Skeletal muscle cell (primary cell): Measurements from ENCODE around the gene NUP188.
"Not testable (repeated sequence)": the region's sequence is repeated elsewhere in the genome, so short reads cannot be mapped to it uniquely, and the experiment has no call there.

Experiments
- DNase-seq: peaks from one replicate; pipeline ENCODE4 v3.0.0-alpha.2; 2010; ENCODE audit warnings: low read depth
- H3K4me3 ChIP-seq: 2 replicates; pipeline ENCODE4 v1.5.1; 2011; ENCODE audit warnings: low read depth, mild to moderate bottlenecking, control low read depth, low read length, moderate library complexity

NUP188 gene

GRCh38 chr9:128940946-128941755 is 6.3 kb upstream of the NUP188 start:
- no peak for DNase-seq
- no peak overlapping the region for H3K4me3 ChIP-seq

GRCh38 chr9:128943832-128944620 is 3.5 kb upstream of the NUP188 start:
- H3K4me3 ChIP-seq, result no peak overlapping the region
- DNase-seq, result no peak

GRCh38 chr9:128944966-128945365 is 2.5 kb upstream of the NUP188 start:
- DNase-seq, H3K4me3 ChIP-seq: not testable (repeated sequence)

- no peak overlapping the region for H3K4me3 ChIP-seq
- DNase-seq, result no peak
Measured at GRCh38 chr9:128945798-128946501, 1.5 kb upstream of the NUP188 start.

- DNase-seq, result no peak
- H3K4me3 ChIP-seq, result peak overlapping the region; percentile 97
Measured at GRCh38 chr9:128946571-128947276, 775 bp upstream of the NUP188 start.

- no peak for DNase-seq
- peak overlapping the region; percentile 97 for H3K4me3 ChIP-seq
Measured at GRCh38 chr9:128947277-128947526, 297 bp upstream of the NUP188 start.

GRCh38 chr9:128961403-128961802 is 13.9 kb downstream of the NUP188 start:
- H3K4me3 ChIP-seq, DNase-seq: not testable (repeated sequence)

GRCh38 chr9:128969491-128969890 is 22.0 kb downstream of the NUP188 start:
- DNase-seq, result no peak

GRCh38 chr9:128972956-128973355 is 25.5 kb downstream of the NUP188 start:
- DNase-seq, result peak; percentile 24
- H3K4me3 ChIP-seq, result no peak overlapping the region

More at GRCh38 chr9:128969491-128969890, 22.0 kb downstream of the NUP188 start:
- no peak overlapping the region for H3K4me3 ChIP-seq

- H3K4me3 ChIP-seq, result no peak overlapping the region
- no peak for DNase-seq
Measured at GRCh38 chr9:128979111-128979510, 31.6 kb downstream of the NUP188 start.

- DNase-seq, result no peak
- H3K4me3 ChIP-seq, result no peak overlapping the region
Measured at GRCh38 chr9:128983536-128983935, 36.0 kb downstream of the NUP188 start.

- DNase-seq, result no peak
- H3K4me3 ChIP-seq, result no peak overlapping the region
Measured at GRCh38 chr9:128986671-128987070, 39.2 kb downstream of the NUP188 start.

GRCh38 chr9:128987805-128988204 is 40.3 kb downstream of the NUP188 start:
- DNase-seq, result peak; percentile 44
- H3K4me3 ChIP-seq, result no peak overlapping the region

GRCh38 chr9:128992995-128993394 is 45.5 kb downstream of the NUP188 start:
- no peak for DNase-seq
- no peak overlapping the region for H3K4me3 ChIP-seq

GRCh38 chr9:128995791-128996190 is 48.3 kb downstream of the NUP188 start:
- no peak for DNase-seq
- H3K4me3 ChIP-seq, result no peak overlapping the region

GRCh38 chr9:128998462-128998861 is 51.0 kb downstream of the NUP188 start:
- no peak overlapping the region for H3K4me3 ChIP-seq
- DNase-seq, result no peak

- DNase-seq, result no peak
Measured at GRCh38 chr9:128999581-129000206, 52.2 kb downstream of the NUP188 start.

GRCh38 chr9:129001504-129002325 is 54.2 kb downstream of the NUP188 start:
- DNase-seq, result no peak

More at GRCh38 chr9:128999581-129000206, 52.2 kb downstream of the NUP188 start:
- H3K4me3 ChIP-seq, result no peak overlapping the region

More at GRCh38 chr9:129001504-129002325, 54.2 kb downstream of the NUP188 start:
- H3K4me3 ChIP-seq, result no peak overlapping the region
